Epithelial cell of esophagus (primary cell): ENCODE results near the gene SLC12A9.
"Not testable (repeated sequence)": the region's sequence is repeated elsewhere in the genome, so short reads cannot be mapped to it uniquely, and the experiment has no call there.

ENCODE experiments used
- DNase-seq: peaks from one replicate; pipeline ENCODE4 v3.0.0; 2010; ENCODE audit warnings: low read depth
- H3K4me3 ChIP-seq: 2 replicates; pipeline ENCODE4 v1.5.1; 2011; ENCODE audit warnings: mild to moderate bottlenecking, low read length, control low read depth
- CTCF ChIP-seq: IDR thresholded peaks from 2 replicates; pipeline ENCODE4 v1.5.1; 2011; ENCODE audit warnings: low read depth, mild to moderate bottlenecking, low read length, control low read depth, inconsistent platforms; ENCODE audit not compliant: insufficient read depth; ENCODE audit errors: missing control alignments

Gene SLC12A9

DNA sequence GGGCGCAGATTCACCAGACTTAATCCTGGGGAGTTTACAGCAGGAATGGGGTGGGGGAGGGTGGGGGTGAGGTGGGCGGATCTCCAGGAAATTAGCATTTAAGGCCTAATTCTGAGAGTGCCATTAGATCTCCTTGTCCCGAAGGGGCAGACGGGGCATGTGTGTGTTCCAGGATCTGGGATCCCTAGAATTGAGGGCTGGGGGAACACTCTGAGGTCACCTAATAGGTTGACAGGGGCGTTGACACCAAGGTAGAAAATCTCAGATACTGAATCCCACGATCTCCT is 15.8 kb upstream of the SLC12A9 start:
- DNase-seq = no peak
- H3K4me3 ChIP-seq = peak overlapping the region; percentile 32

DNA sequence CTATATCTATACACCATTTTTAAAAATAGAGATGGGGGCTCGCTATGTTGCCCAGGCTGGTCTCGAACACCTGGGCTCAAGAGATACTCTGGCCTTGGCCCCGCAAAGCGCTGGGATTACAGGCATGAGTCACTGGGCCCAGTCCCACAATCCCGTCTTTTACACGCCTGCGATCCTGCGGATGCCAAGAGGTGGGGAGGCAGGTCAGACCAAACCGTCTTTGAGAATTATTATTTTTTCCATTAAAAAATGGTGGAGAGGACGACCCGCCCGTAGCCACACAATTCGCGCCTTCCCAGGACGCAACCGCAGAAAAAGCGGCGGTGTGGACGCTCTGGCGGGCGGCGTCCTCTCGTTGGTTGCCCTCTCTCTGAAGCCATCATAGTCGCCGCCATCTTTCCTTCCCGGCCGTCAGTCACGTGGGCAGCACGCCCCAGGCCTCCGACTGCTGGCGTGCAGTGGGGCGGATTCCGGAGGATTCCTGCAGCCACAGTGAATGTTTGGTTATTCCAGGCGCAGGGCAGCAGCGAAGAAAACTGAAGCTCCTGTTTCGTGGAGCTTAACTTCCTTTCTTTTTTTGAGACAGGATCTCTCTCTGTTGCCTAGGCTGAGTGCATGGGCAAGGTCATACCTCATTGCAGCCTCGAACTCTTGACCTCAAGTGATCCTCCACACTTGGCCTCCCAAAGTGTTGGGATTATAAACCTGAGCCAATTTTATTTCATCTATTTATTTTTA is 15.2 kb upstream of the SLC12A9 start:
- TF ChIP-seq CTCF = no peak
- H3K4me3 ChIP-seq = peak overlapping the region; percentile 32
- peak; percentile 92 for DNase-seq

More for the DNA sequence above, 15.8 kb upstream of the SLC12A9 start:
- TF ChIP-seq CTCF = no peak

DNA sequence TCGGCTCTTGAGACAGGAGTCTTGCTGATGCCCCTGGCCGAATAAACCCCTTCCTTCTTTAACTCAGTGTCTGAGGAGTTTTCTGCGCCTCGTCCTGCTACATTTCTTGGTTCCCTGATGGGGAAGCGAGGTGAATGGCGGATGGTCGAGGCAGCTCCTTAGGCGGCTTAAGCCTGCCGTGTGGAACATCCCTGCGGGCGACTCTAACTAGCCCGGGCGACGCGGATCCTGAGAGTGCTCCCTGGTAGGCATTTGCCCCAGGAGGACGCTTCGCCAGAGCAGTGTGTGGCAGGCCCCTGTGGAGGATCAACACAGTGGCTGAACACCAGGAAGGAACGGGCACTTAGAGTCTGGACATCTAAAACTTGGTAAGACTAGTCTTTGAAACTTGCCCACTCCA is 13.2 kb upstream of the SLC12A9 start:
- DNase-seq = no peak
- H3K4me3 ChIP-seq = no peak overlapping the region
- no peak for TF ChIP-seq CTCF

DNA sequence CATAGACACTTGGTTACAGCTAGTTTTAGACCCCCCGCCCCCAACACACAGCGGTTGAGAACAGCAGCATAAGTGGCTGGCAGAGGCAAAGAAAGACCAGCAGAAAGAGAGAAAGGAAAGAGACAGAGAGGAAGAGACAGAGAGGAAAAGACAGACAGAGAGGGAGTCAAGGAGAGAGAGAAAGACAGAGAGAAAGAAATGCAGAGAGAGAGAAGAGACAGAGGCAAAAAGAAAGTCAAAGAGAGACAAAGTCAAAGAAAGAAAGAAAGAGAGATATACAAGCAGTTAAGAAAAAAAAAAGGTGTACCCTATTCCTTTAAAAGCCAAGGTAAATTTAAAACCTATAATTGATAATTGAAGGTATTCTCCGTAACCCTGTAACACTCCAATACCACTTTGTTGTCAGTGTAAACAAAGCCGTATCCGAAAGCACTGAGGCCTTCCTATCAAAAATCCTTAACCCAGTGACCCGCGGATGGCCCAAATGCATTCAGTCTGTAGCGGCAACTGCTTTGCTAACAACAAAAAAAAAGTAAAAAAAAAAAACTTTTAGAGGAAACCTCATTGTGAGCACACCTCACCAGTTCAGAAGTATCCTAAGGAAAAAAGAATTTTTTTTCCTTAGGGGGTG is 11.9 kb upstream of the SLC12A9 start:
- DNase-seq = no peak
- no peak for TF ChIP-seq CTCF
- H3K4me3 ChIP-seq = no peak overlapping the region

GRCh38 chr7:100847360-100847759 is 5.2 kb upstream of the SLC12A9 start:
- peak; percentile 69 for DNase-seq
- no peak overlapping the region for H3K4me3 ChIP-seq
- TF ChIP-seq CTCF = no peak

DNA sequence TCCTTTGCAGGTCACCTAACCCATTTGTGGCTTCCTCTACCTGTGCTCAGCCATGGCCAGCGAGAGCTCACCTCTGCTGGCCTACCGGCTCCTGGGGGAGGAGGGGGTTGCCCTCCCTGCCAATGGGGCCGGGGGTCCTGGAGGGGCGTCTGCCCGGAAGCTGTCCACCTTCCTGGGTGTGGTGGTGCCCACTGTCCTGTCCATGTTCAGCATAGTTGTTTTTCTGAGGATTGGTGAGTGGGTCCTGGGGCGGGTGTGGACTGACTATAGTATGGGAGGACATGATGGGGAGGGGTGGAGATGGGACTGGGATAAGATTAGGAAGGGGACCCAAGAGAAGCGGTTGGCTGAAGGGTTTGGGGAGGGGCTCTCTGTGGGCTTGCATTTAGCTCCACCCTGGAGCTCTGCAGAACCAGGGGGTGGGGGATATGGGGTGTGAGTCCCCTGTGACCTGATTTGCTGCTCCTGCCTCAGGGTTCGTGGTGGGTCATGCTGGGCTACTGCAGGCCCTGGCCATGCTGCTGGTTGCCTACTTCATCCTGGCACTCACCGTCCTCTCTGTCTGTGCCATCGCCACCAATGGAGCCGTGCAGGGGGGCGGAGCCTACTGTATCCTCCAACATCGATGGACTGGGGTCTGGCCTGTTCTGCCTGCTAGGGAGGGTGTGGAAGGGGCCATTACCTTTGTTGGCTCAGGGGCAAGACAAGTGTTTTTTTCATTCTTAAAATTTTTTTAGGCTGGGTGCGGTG is 1.8 kb downstream of the SLC12A9 start:
- no peak for TF ChIP-seq CTCF
- no peak overlapping the region for H3K4me3 ChIP-seq
- DNase-seq = no peak

DNA sequence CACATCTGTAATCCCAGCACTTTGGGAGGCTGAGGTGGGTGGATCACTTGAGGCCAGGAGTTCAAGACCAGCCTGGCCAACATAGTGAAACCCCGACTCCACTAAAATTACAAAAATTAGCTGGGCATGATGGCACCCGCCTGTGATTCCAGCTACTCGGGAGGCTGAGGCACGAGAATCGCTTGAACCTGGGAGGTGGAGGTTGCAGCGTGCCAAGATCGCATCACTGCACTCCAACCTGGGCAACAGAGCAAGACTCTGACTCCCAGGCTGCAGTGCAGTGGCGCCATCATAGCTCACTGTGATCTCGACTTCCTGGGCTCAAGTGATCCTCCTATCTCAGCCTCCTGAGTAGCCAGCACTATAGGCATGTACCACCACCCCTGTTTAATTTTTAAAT is 2.4 kb downstream of the SLC12A9 start:
- not testable (repeated sequence) for DNase-seq, H3K4me3 ChIP-seq
